K562 (cell line): ENCODE data around the gene NR3C2. TPM values are rescaled to one million over a fixed set of nuclear protein-coding genes. Genes with fewer than 3 reads are reported as not detected.

ENCODE experiments used
- ATAC-seq: fragments of 200-7000 bp; cut with Tn5 transposase; 3 replicates; pipeline ENCODE4 v1.9.1; 2020; ENCODE audit warnings: moderate library complexity
- BruUV-seq: library from RNA; stranded (reverse); fragments of 400-500 nt; replicated peaks from 2 replicates; lab custom pipeline; 2021; lab: Mats Ljungman, UMichigan
- CTCF ChIA-PET: fragments of 300-600 bp; formaldehyde crosslinking; extraction: SDS; loops from one replicate; lab custom pipeline; 2021; ENCODE audit warnings: low intra/inter-chr PET ratio; lab: Yijun Ruan, JAX
- POLR2A ChIA-PET: fragments of 300-600, 350-650 bp; sonication (Branson Sonifier 250); formaldehyde crosslinking; extraction: SDS; loops from one replicate; lab custom pipeline; 2021; ENCODE audit warnings: antibody characterized with exemption, inconsistent platforms; lab: Yijun Ruan, JAX
- DNase-seq, 4 experiments: peaks; one replicate each; pipeline versions ENCODE4 v3.0.0 to v3.0.0-alpha.2; 2011 to 2018; ENCODE audit warnings: low spot score in 3 of 4, mixed read lengths in 3 of 4; ENCODE audit errors: extremely low read depth in 1 of 4
- FAIRE-seq: peaks from 2 replicates; lab custom pipeline; 2011; peaks lifted over from hg19 to GRCh38; lab: Jason Lieb, UNC
- H2AFZ ChIP-seq: 2 replicates; pipeline ENCODE4 v1.6.0; 2011; ENCODE audit warnings: low read depth, low read length, control low read depth, inconsistent platforms
- H3K27ac ChIP-seq: fragments of 200-600 bp; 3 replicates; pipeline ENCODE4 v1.8.0; 2011; ENCODE audit warnings: low read depth, mild to moderate bottlenecking, control low read depth, inconsistent platforms, low read length, moderate library complexity, mixed read lengths; ENCODE audit errors: extremely low read depth
- H3K27me3 ChIP-seq, 2 experiments: fragments of 300-600 bp in 1 of 2; 2 replicates in 1 of 2; 3 replicates in 1 of 2; pipeline versions ENCODE4 v1.6.0 to v1.8.0; 2011; ENCODE audit warnings: inconsistent platforms in 2 of 2, low read length in 2 of 2, mild to moderate bottlenecking in 1 of 2, mixed read lengths in 1 of 2, moderate library complexity in 1 of 2; ENCODE audit not compliant: control insufficient read depth in 2 of 2, insufficient read depth in 2 of 2
- H3K36me3 ChIP-seq: fragments of 300-600 bp; 3 replicates; pipeline ENCODE4 v1.8.0; 2011; ENCODE audit warnings: mild to moderate bottlenecking, low read length, inconsistent platforms; ENCODE audit not compliant: control insufficient read depth, insufficient read depth
- H3K4me1 ChIP-seq, 2 experiments: fragments of 200-600 bp in 1 of 2; replicated peaks in 1 of 2; 2 replicates in 1 of 2; 3 replicates in 1 of 2; pipeline versions ENCODE4 v1.5.1 to v1.8.0; 2011; ENCODE audit warnings: inconsistent platforms in 2 of 2, low read length in 2 of 2, mild to moderate bottlenecking in 1 of 2, mixed read lengths in 1 of 2, moderate library complexity in 1 of 2; ENCODE audit not compliant: control insufficient read depth in 2 of 2, insufficient read depth in 2 of 2
- H3K4me2 ChIP-seq: 2 replicates; pipeline ENCODE4 v1.6.1; 2011; ENCODE audit warnings: low read length, control low read depth, inconsistent platforms, mixed read lengths; ENCODE audit not compliant: insufficient read depth
- H3K4me3 ChIP-seq: fragments of 200-600 bp; sonication (generic), shearing (Covaris generic); 2 replicates; pipeline ENCODE4 v1.5.1; 2016; ENCODE audit warnings: control low read depth, inconsistent platforms
- H3K79me2 ChIP-seq: fragments of 200-600 bp; 3 replicates; pipeline ENCODE4 v1.8.0; 2011; ENCODE audit warnings: low read length, inconsistent platforms; ENCODE audit not compliant: control insufficient read depth, insufficient read depth
- H3K9ac ChIP-seq, 2 experiments: 2 replicates each; pipeline versions ENCODE4 v1.6.0 to v1.6.1; 2011; ENCODE audit warnings: low read depth in 2 of 2, low read length in 2 of 2, control low read depth in 1 of 2, inconsistent platforms in 1 of 2, mild to moderate bottlenecking in 1 of 2, mixed read lengths in 1 of 2; ENCODE audit not compliant: insufficient read depth in 1 of 2
- H3K9me1 ChIP-seq: one replicate; pipeline ENCODE4 v1.6.0; 2011; ENCODE audit warnings: inconsistent platforms, mild to moderate bottlenecking, low read length, moderate library complexity; ENCODE audit not compliant: control insufficient read depth, insufficient read depth
- H3K9me3 ChIP-seq: replicated peaks from 2 replicates; pipeline ENCODE4 v1.5.1; 2011; ENCODE audit warnings: low read depth, low read length, inconsistent platforms; ENCODE audit not compliant: control insufficient read depth, insufficient read depth
- H4K20me1 ChIP-seq: replicated peaks from 2 replicates; pipeline ENCODE4 v1.6.1; 2011; ENCODE audit warnings: low read length, inconsistent platforms, mixed read lengths; ENCODE audit not compliant: control insufficient read depth, insufficient read depth
- CBFA2T2 ChIP-seq: fragments of 450-650 bp; conservative IDR thresholded peaks from 2 replicates; pipeline ENCODE4 v1.6.1; 2017; ENCODE audit warnings: mild to moderate bottlenecking
- CC2D1A ChIP-seq: fragments of 450-650 bp; IDR thresholded peaks from 2 replicates; pipeline ENCODE4 v1.6.1; 2017; ENCODE audit warnings: mild to moderate bottlenecking
- LEF1 ChIP-seq: fragments of 450-650 bp; IDR thresholded peaks from 2 replicates; pipeline ENCODE4 v1.6.1; 2016; ENCODE audit warnings: mild to moderate bottlenecking
- MIER1 ChIP-seq: fragments of 450-650 bp; IDR thresholded peaks from 2 replicates; pipeline ENCODE4 v1.6.1; 2016; ENCODE audit warnings: antibody characterized with exemption, mild to moderate bottlenecking, low read depth
- MTA3 ChIP-seq: fragments of 450-650 bp; formaldehyde crosslinking; IDR thresholded peaks from 2 replicates; pipeline ENCODE4 v1.6.1; 2017; ENCODE audit warnings: mild to moderate bottlenecking, borderline replicate concordance
- POLR3G ChIP-seq: IDR thresholded peaks from 2 replicates; pipeline ENCODE4 v1.6.1; 2011; ENCODE audit not compliant: insufficient read length, insufficient replicate concordance; ENCODE audit errors: extremely low read depth
- RBM25 ChIP-seq: fragments of 200-400 bp; formaldehyde crosslinking; IDR thresholded peaks from 2 replicates; pipeline ENCODE4 v1.6.1; 2018; ENCODE audit warnings: low read length, low read depth, moderate library complexity; ENCODE audit not compliant: severe bottlenecking
- SIN3A ChIP-seq, 2 experiments: fragments of 150-350 bp in 1 of 2; IDR thresholded peaks; 2 replicates each; pipeline ENCODE4 v1.6.1; 2011 to 2016; ENCODE audit warnings: borderline replicate concordance in 2 of 2, low read depth in 2 of 2, low read length in 2 of 2, mild to moderate bottlenecking in 2 of 2, moderate library complexity in 2 of 2; ENCODE audit not compliant: control insufficient read depth in 1 of 2
- SNRNP70 ChIP-seq: fragments of 200-400 bp; formaldehyde crosslinking; optimal IDR thresholded peaks from 2 replicates; pipeline ENCODE3; 2017; ENCODE audit warnings: low read depth, low read length
- THRAP3 ChIP-seq: fragments of 450-650 bp; IDR thresholded peaks from 2 replicates; pipeline ENCODE4 v1.6.1; 2016; ENCODE audit warnings: mild to moderate bottlenecking, inconsistent platforms, borderline replicate concordance
- TRIM24 ChIP-seq, 2 experiments: fragments of 450-650 bp; IDR thresholded peaks; 2 replicates each; pipeline ENCODE4 v1.6.1; 2016
- ZNF280B ChIP-seq: fragments of 250-450 bp; sonication (Bioruptor Pico); IDR thresholded peaks from 2 replicates; pipeline ENCODE4 v1.5.1; 2021; ENCODE audit warnings: mild to moderate bottlenecking
- ZNF75A ChIP-seq: fragments of 450-650 bp; formaldehyde crosslinking; IDR thresholded peaks from 2 replicates; pipeline ENCODE4 v1.4.0; 2020; ENCODE audit warnings: mild to moderate bottlenecking
- WGBS: fragments of 100-300 bp; shearing (Covaris generic); methylation state at CpG from one replicate; pipeline ENCODE4 v1.1.6; 2016; ENCODE audit warnings: low coverage, mixed read lengths; ENCODE audit not compliant: insufficient coverage; ENCODE audit errors: missing lambda C conversion rate; 5-methylcytosine and 5-hydroxymethylcytosine counted together
- in situ Hi-C: fragments of 300-500 bp; cut with MboI; formaldehyde crosslinking; loops from 4 replicates; pipeline ENCODE4 v1.15.0; 2018; ENCODE audit warnings: inconsistent platforms, mixed read lengths
- intact Hi-C: fragments of 100-400 bp; cut with micrococcal nuclease; formaldehyde crosslinking; loops from 2 replicates; pipeline ENCODE4 v1.14.2; 2022
- polyA plus RNA-seq, 8 experiments: library from polyadenylated mRNA; depleted of rRNA in 4 of 8; stranded (reverse) in 5 of 8; unstranded in 3 of 8; fragments of >200 nt; fragmentation: Nextera tagmentation in 2 of 8; fragmentation: Illumina TruSeq in 1 of 8; extraction: Ambion mirVana in 2 of 8; extraction: Trizol in 1 of 8; gene quantifications; 2 replicates each; pipeline versions ENCODE4 v1.2.1 to v1.2.3, GENCODE V29; 2011 to 2014; ENCODE audit warnings: inconsistent platforms in 1 of 8, missing spikeins in 1 of 8
- total RNA-seq, 7 experiments: library from RNA; depleted of rRNA in 6 of 7; stranded (reverse); fragments of >200 nt in 6 of 7; fragmentation: Illumina TruSeq in 2 of 7; extraction: Trizol in 2 of 7; gene quantifications; 2 replicates each; pipeline versions ENCODE4 v1.2.1 to v1.2.3, GENCODE V29; 2011 to 2021; ENCODE audit warnings: low replicate concordance in 1 of 7
- TF ChIP-seq, protein P1 (sequence below): sonication (generic); formaldehyde crosslinking; IDR thresholded peaks from 2 replicates; pipeline ENCODE4 v1.8.0; 2022; ENCODE audit warnings: mild to moderate bottlenecking, low read depth, missing genetic modification reagents
- TF ChIP-seq, protein P2 (sequence below): fragments of 450-650 bp; IDR thresholded peaks from 2 replicates; pipeline ENCODE4 v1.6.1; 2016; ENCODE audit warnings: mild to moderate bottlenecking
- TF ChIP-seq, protein P3 (sequence below): fragments of 450-650 bp; formaldehyde crosslinking; IDR thresholded peaks from 2 replicates; pipeline ENCODE4 v1.4.0; 2020; ENCODE audit warnings: mild to moderate bottlenecking, moderate library complexity

NR3C2 gene
- total and polyA plus RNA-seq, 9 of the 15 experiments (the other 6 are each of a cell fraction or from before 2014, with no cell fraction given), result 0.01 to 0.28 (median 0.16) TPM; not detected in 2

DNA sequence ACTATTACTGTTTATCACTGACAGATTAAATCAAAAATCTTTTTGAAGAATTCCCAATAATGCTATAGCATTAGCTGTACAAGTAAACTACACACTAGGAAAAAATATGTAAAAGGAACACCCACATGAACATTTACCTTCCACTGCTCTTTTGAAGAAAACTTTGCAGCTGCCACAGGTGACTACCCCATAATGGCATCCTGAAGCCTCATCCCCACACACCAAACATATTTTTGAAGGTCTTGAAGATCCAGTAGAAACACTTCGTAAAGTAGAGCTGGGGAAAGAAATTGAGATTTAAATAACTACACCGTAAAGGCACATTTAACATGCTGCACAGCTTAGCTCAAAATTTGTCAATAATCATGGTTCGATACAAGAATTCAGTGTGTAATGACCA, 182.4 kb downstream of the NR3C2 start:
- ChIA-PET POLR2A (no interaction called here), CTCF (no interaction called here)
- no TSS peak for BruUV-seq
- Histone ChIP-seq H3K27ac (no peak overlapping the region), H3K9ac (no peak overlapping the region), H4K20me1 (no peaks in the 10 kb centered on the region), H3K9me3 (no peaks in the 10 kb centered on the region), H3K4me2 (no peak overlapping the region), H3K4me1 (no peaks in the 10 kb centered on the region), H3K27me3 (no peaks in the 10 kb centered on the region), H3K79me2 (no peaks in the 10 kb centered on the region), H2AFZ (no peak overlapping the region), H3K9me1 (no peaks in the 10 kb centered on the region), H3K36me3 (no peaks in the 10 kb centered on the region), H3K4me3 (no peak overlapping the region)
- no peak for ATAC-seq
- 2% methylated on average over 3 of the region's 3 CpGs for WGBS
- intact Hi-C loops (no loop called here), in situ Hi-C loops (no loop called here)
- FAIRE-seq, result no peak
- no peak for DNase-seq
- TF ChIP-seq ZNF75A (no peak), CC2D1A (no peak), THRAP3 (no peak), POLR3G (no peak), SNRNP70 (no peak), MIER1 (no peak), SIN3A (IDR thresholded peaks at IDR 0.05; ENCODE audit: borderline replicate concordance in 2 of 2, control insufficient read depth in 1 of 2, low read depth in 2 of 2, low read length in 2 of 2) (no peak), LEF1 (no peak), CBFA2T2 (no peak), TRIM24 (IDR thresholded peaks at IDR 0.05) (no peak), RBM25 (no peak), ZNF280B (CRISPR knock-in tag) (no peak), MTA3 (no peak)
- TF ChIP-seq, protein P1, sequence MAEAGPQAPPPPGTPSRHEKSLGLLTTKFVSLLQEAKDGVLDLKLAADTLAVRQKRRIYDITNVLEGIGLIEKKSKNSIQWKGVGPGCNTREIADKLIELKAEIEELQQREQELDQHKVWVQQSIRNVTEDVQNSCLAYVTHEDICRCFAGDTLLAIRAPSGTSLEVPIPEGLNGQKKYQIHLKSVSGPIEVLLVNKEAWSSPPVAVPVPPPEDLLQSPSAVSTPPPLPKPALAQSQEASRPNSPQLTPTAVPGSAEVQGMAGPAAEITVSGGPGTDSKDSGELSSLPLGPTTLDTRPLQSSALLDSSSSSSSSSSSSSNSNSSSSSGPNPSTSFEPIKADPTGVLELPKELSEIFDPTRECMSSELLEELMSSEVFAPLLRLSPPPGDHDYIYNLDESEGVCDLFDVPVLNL (CRISPR knock-in tag), result no peak
- TF ChIP-seq, protein P2, sequence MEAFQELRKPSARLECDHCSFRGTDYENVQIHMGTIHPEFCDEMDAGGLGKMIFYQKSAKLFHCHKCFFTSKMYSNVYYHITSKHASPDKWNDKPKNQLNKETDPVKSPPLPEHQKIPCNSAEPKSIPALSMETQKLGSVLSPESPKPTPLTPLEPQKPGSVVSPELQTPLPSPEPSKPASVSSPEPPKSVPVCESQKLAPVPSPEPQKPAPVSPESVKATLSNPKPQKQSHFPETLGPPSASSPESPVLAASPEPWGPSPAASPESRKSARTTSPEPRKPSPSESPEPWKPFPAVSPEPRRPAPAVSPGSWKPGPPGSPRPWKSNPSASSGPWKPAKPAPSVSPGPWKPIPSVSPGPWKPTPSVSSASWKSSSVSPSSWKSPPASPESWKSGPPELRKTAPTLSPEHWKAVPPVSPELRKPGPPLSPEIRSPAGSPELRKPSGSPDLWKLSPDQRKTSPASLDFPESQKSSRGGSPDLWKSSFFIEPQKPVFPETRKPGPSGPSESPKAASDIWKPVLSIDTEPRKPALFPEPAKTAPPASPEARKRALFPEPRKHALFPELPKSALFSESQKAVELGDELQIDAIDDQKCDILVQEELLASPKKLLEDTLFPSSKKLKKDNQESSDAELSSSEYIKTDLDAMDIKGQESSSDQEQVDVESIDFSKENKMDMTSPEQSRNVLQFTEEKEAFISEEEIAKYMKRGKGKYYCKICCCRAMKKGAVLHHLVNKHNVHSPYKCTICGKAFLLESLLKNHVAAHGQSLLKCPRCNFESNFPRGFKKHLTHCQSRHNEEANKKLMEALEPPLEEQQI, result no peak
- TF ChIP-seq, protein P3, sequence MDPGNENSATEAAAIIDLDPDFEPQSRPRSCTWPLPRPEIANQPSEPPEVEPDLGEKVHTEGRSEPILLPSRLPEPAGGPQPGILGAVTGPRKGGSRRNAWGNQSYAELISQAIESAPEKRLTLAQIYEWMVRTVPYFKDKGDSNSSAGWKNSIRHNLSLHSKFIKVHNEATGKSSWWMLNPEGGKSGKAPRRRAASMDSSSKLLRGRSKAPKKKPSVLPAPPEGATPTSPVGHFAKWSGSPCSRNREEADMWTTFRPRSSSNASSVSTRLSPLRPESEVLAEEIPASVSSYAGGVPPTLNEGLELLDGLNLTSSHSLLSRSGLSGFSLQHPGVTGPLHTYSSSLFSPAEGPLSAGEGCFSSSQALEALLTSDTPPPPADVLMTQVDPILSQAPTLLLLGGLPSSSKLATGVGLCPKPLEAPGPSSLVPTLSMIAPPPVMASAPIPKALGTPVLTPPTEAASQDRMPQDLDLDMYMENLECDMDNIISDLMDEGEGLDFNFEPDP (CRISPR knock-in tag), result no peak
